NCI-H510A treated with DMSO at 0.1 percent for 48 hours (cell line): ENCODE results near the gene SUFU.

ENCODE experiments used
- DNase-seq: peaks from one replicate; lab custom pipeline; 2025; lab: John Stamatoyannopoulos, UW

SUFU gene

GRCh38 chr10:102597131-102597991 is 93.6 kb downstream of the SUFU start:
- no peak for DNase-seq

- DNase-seq: no peak
These were observed 94.5 kb downstream of the SUFU start for GRCh38 chr10:102598243-102598642.

GRCh38 chr10:102599565-102600327 is 96.0 kb downstream of the SUFU start:
- DNase-seq: no peak

GRCh38 chr10:102600816-102601215 is 97.0 kb downstream of the SUFU start:
- no peak for DNase-seq

- DNase-seq: no peak
These were observed 97.9 kb downstream of the SUFU start for GRCh38 chr10:102601639-102602038.

GRCh38 chr10:102602272-102603045 is 98.7 kb downstream of the SUFU start:
- DNase-seq: no peak

- DNase-seq: no peak
These were observed 100.2 kb downstream of the SUFU start for GRCh38 chr10:102603946-102604345.

GRCh38 chr10:102604439-102604841 is 100.7 kb downstream of the SUFU start:
- DNase-seq: no peak

GRCh38 chr10:102605712-102606111 is 101.9 kb downstream of the SUFU start:
- no peak for DNase-seq

GRCh38 chr10:102608487-102608886 is 104.7 kb downstream of the SUFU start:
- no peak for DNase-seq

GRCh38 chr10:102610441-102610887 is 106.7 kb downstream of the SUFU start:
- no peak for DNase-seq

GRCh38 chr10:102611514-102612087 is 107.8 kb downstream of the SUFU start:
- no peak for DNase-seq

GRCh38 chr10:102612964-102613275 is 109.1 kb downstream of the SUFU start:
- no peak for DNase-seq

GRCh38 chr10:102613286-102613685 is 109.5 kb downstream of the SUFU start:
- no peak for DNase-seq

- DNase-seq: no peak
These were observed 110.0 kb downstream of the SUFU start for GRCh38 chr10:102613785-102614184.

- no peak for DNase-seq
These were observed 111.1 kb downstream of the SUFU start for GRCh38 chr10:102614888-102615287.

- no peak for DNase-seq
These were observed 111.6 kb downstream of the SUFU start for GRCh38 chr10:102615361-102615760.

GRCh38 chr10:102616066-102616770 is 112.4 kb downstream of the SUFU start:
- DNase-seq: peak; percentile 7

GRCh38 chr10:102617041-102617440 is 113.3 kb downstream of the SUFU start:
- DNase-seq: no peak

- DNase-seq: no peak
These were observed 114.0 kb downstream of the SUFU start for GRCh38 chr10:102617816-102618215.

- no peak for DNase-seq
These were observed 115.7 kb downstream of the SUFU start for GRCh38 chr10:102619281-102619981.
